Astrocyte of the cerebellum (primary cell): ENCODE data around the gene GANAB.
A peak's percentile ranks its signal among the peaks of the same experiment; 100 is the strongest.
"Not testable (repeated sequence)": the region's sequence is repeated elsewhere in the genome, so short reads cannot be mapped to it uniquely, and the experiment has no call there.

Experiments used
- DNase-seq: peaks from one replicate; pipeline ENCODE4 v3.0.0-alpha.2; 2011; ENCODE audit warnings: low read depth
- H3K4me3 ChIP-seq: 2 replicates; pipeline ENCODE4 v1.5.1; 2011; ENCODE audit warnings: mild to moderate bottlenecking, low read depth, low read length, moderate library complexity
- CTCF ChIP-seq: IDR thresholded peaks from 2 replicates; pipeline ENCODE4 v1.5.1; 2012; ENCODE audit warnings: low read length, low read depth, moderate library complexity, mild to moderate bottlenecking; ENCODE audit errors: missing control alignments
- in situ Hi-C: cut with HindIII; loops from 2 replicates; pipeline ENCODE4 v1.10.0; 2017; ENCODE audit warnings: low sequenced_read_pairs

GANAB gene

GRCh38 chr11:62621567-62622470 is 24.6 kb downstream of the GANAB start, which contains the start of gene B3GAT3:
B3GAT3 (minus strand) TSS chr11:62621986; CDS start chr11:62621947, 39 bp downstream.
- DNase-seq, result peak; percentile 95
- peak within 1 kb of the TSS; percentile 55 for H3K4me3 ChIP-seq
- in situ Hi-C loops, result no loop called here
- no peak for TF ChIP-seq CTCF

DNA sequence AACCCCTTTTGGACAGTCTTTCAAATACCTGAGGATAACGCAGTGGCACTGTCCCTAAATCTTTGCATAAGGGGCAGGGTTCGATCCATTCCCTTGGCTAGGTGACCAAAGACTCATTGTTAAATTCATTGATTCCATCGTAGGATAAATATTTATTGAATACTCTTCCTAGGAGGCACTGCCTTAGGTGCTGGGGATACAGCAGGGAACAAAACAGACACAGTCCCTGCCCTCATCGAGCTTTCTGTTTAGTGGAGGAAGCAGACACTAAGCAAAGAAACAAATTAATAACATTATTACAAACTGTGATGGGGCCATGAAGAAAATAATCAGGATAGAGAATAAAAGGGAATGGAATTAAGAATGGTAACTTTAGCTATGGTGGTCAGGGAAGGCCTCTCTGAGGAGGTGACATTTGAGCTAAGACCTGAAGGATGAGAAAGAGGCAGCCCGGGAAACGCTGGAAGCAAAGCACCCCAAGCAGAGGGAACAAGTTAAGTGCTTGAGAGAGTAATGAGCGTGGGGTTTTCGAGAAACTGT is 25.3 kb downstream of the GANAB start:
- peak overlapping the region; percentile 55 for H3K4me3 ChIP-seq
- TF ChIP-seq CTCF, result no peak
- in situ Hi-C loops, result no loop called here
- no peak for DNase-seq

DNA sequence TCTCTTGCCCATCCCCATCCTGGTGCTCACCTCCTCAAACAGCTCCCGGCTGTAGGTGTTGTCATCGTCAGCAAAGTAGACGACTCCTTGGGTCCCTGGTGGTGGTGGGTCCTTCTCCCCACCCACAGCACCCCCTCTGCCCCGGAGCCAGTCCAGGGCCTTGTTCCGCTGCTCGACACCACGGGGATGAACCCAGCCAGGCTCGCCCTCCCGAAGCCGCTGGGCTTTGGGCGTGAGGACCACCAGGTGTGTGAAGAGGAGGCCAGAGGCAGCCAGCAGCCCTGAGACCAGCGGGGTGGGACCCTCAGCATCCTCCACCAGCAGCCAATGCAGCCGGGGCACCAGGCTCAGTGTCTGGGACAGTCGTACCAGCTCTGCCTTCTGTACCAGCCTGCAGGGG is 29.5 kb downstream of the GANAB start:
- in situ Hi-C loops, DNase-seq, H3K4me3 ChIP-seq: not testable (repeated sequence)

DNA sequence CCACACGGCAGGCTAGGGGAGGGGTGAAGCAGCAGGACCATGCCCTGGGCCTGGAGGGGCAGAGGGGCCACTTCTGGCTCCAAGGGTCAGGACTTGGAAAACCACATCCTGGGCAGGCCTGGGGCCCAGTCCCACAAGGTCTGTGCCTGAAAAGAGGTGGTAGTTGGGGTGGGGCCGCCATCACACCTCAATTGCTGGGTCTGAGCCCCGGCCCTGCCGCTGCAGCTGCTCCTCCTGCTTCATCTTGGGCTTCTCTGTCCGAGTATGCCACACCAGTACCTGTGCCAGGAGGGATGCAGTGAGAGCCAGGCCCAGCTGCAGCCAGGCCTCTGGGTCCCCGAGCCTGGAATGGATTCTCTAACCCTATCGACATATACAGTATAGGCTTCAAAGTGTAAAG is 30.9 kb downstream of the GANAB start:
- no peak overlapping the region for H3K4me3 ChIP-seq
- TF ChIP-seq CTCF, result no peak
- in situ Hi-C loops, result no loop called here
- no peak for DNase-seq

- TF ChIP-seq CTCF, result no peak
- in situ Hi-C loops, result no loop called here
- H3K4me3 ChIP-seq, result no peak overlapping the region
- DNase-seq, result no peak
Measured at GRCh38 chr11:62614275-62614674, 32.1 kb downstream of the GANAB start.

- no peak overlapping the region for H3K4me3 ChIP-seq
- in situ Hi-C loops, result no loop called here
- DNase-seq, result no peak
- no peak for TF ChIP-seq CTCF
Measured at GRCh38 chr11:62613291-62613778, 33.1 kb downstream of the GANAB start.
